ENCODE results near the gene IL13RA1. TPM values are rescaled to one million over a fixed set of nuclear protein-coding genes. Genes with fewer than 3 reads are reported as not detected.

IL13RA1 gene
- total and polyA plus RNA-seq, 5 experiments from 2014 or later = 0.06 to 1.3 (median 0.50) TPM; not detected in 1

- DNase-seq (no peak), ATAC-seq (no peak)
- no peaks in the 10 kb centered on the region for H3K36me3 Mint-ChIP-seq
- H3K9me3 Mint-ChIP-seq = no peaks in the 10 kb centered on the region
- no peaks in the 10 kb centered on the region for H3K4me1 Mint-ChIP-seq
- H3K27ac Mint-ChIP-seq = no peak overlapping the region
- H3K27me3 Mint-ChIP-seq = peaks cover 0 to 6% (median 0%) of the 10 kb centered on the region in 5 donors
- POLR2A ChIA-PET = no interaction called here
- H3K4me3 Mint-ChIP-seq = no peak overlapping the region
Measured at GRCh38 chrX:118761939-118762707, 34.7 kb downstream of the IL13RA1 start.

- POLR2A ChIA-PET = no interaction called here
- Mint-ChIP-seq H3K27ac (no peak overlapping the region), H3K27me3 (peaks cover 0 to 5% (median 0%) of the 10 kb centered on the region in 5 donors), H3K4me3 (no peak overlapping the region), H3K36me3 (no peaks in the 10 kb centered on the region), H3K4me1 (no peaks in the 10 kb centered on the region), H3K9me3 (no peaks in the 10 kb centered on the region)
- DNase-seq (no peak), ATAC-seq (no peak)
Measured at GRCh38 chrX:118763489-118763888, 36.1 kb downstream of the IL13RA1 start.

- no peak overlapping the region for H3K27ac Mint-ChIP-seq
- no peak for DNase-seq
- POLR2A ChIA-PET = no interaction called here
- H3K36me3 Mint-ChIP-seq = no peaks in the 10 kb centered on the region
- H3K4me1 Mint-ChIP-seq = no peaks in the 10 kb centered on the region
- H3K4me3 Mint-ChIP-seq = no peak overlapping the region
- no peaks in the 10 kb centered on the region for H3K9me3 Mint-ChIP-seq
- ATAC-seq = no peak
- peaks cover 0 to 5% (median 0%) of the 10 kb centered on the region in 5 donors for H3K27me3 Mint-ChIP-seq
Measured at GRCh38 chrX:118764122-118764521, 36.7 kb downstream of the IL13RA1 start.

GRCh38 chrX:118770133-118770760, 42.8 kb downstream of the IL13RA1 start:
- no peak for ATAC-seq
- Mint-ChIP-seq H3K36me3 (no peaks in the 10 kb centered on the region), H3K27ac (no peak overlapping the region), H3K9me3 (no peaks in the 10 kb centered on the region), H3K4me3 (no peak overlapping the region), H3K27me3 (peaks cover 0 to 23% (median 4%) of the 10 kb centered on the region in 5 donors), H3K4me1 (no peaks in the 10 kb centered on the region)
- no peak for DNase-seq
- POLR2A ChIA-PET = no interaction called here

- Mint-ChIP-seq H3K4me3 (no peak overlapping the region), H3K27ac (no peak overlapping the region), H3K4me1 (no peaks in the 10 kb centered on the region), H3K9me3 (no peaks in the 10 kb centered on the region), H3K27me3 (peaks cover 2 to 33% (median 9%) of the 10 kb centered on the region in 5 donors), H3K36me3 (no peaks in the 10 kb centered on the region)
- DNase-seq (no peak), ATAC-seq (no peak)
- POLR2A ChIA-PET = no interaction called here
Measured at GRCh38 chrX:118772051-118772450, 44.6 kb downstream of the IL13RA1 start.

GRCh38 chrX:118773782-118774181, 46.4 kb downstream of the IL13RA1 start:
- Mint-ChIP-seq H3K4me1 (no peaks in the 10 kb centered on the region), H3K9me3 (no peaks in the 10 kb centered on the region), H3K4me3 (no peak overlapping the region), H3K27ac (no peak overlapping the region), H3K36me3 (no peaks in the 10 kb centered on the region), H3K27me3 (peaks cover 2 to 33% (median 9%) of the 10 kb centered on the region in 5 donors)
- POLR2A ChIA-PET = no interaction called here
- DNase-seq = no peak
- no peak for ATAC-seq

- Mint-ChIP-seq H3K27ac (no peak overlapping the region), H3K27me3 (peaks cover 2 to 16% (median 6%) of the 10 kb centered on the region in 5 donors), H3K4me3 (no peak overlapping the region), H3K4me1 (no peaks in the 10 kb centered on the region), H3K36me3 (no peaks in the 10 kb centered on the region), H3K9me3 (no peaks in the 10 kb centered on the region)
- no peak for ATAC-seq
- DNase-seq = no peak
- POLR2A ChIA-PET = no interaction called here
Measured at GRCh38 chrX:118779581-118779980, 52.2 kb downstream of the IL13RA1 start.

- H3K36me3 Mint-ChIP-seq = no peaks in the 10 kb centered on the region
- peaks cover 0 to 8% (median 4%) of the 10 kb centered on the region in 5 donors for H3K27me3 Mint-ChIP-seq
- ATAC-seq = no peak
- no peaks in the 10 kb centered on the region for H3K9me3 Mint-ChIP-seq
- POLR2A ChIA-PET = no interaction called here
- H3K4me1 Mint-ChIP-seq = no peaks in the 10 kb centered on the region
- H3K27ac Mint-ChIP-seq = no peak overlapping the region
- H3K4me3 Mint-ChIP-seq = no peak overlapping the region
- no peak for DNase-seq
Measured at GRCh38 chrX:118780509-118780908, 53.1 kb downstream of the IL13RA1 start.

- POLR2A ChIA-PET = no interaction called here
- H3K4me1 Mint-ChIP-seq = no peaks in the 10 kb centered on the region
- no peaks in the 10 kb centered on the region for H3K9me3 Mint-ChIP-seq
- ATAC-seq (no peak), DNase-seq (no peak)
- peaks cover 0 to 4% (median 2%) of the 10 kb centered on the region in 5 donors for H3K27me3 Mint-ChIP-seq
- no peaks in the 10 kb centered on the region for H3K36me3 Mint-ChIP-seq
- no peak overlapping the region for H3K4me3 Mint-ChIP-seq
- no peak overlapping the region for H3K27ac Mint-ChIP-seq
Measured at GRCh38 chrX:118780911-118781310, 53.5 kb downstream of the IL13RA1 start.

- POLR2A ChIA-PET = no interaction called here
- ATAC-seq (no peak), DNase-seq (no peak)
- Mint-ChIP-seq H3K4me1 (no peaks in the 10 kb centered on the region), H3K36me3 (peaks cover 0 to 1% (median 0%) of the 10 kb centered on the region in 3 donors), H3K27me3 (peaks cover 0 to 4% (median 4%) of the 10 kb centered on the region in 5 donors), H3K27ac (no peak overlapping the region), H3K4me3 (no peak overlapping the region), H3K9me3 (no peaks in the 10 kb centered on the region)
Measured at GRCh38 chrX:118795528-118796280, 68.3 kb downstream of the IL13RA1 start.

- no peak overlapping the region for H3K27ac Mint-ChIP-seq
- H3K36me3 Mint-ChIP-seq = no peaks in the 10 kb centered on the region
- no peaks in the 10 kb centered on the region for H3K9me3 Mint-ChIP-seq
- H3K4me3 Mint-ChIP-seq = no peak overlapping the region
- no peaks in the 10 kb centered on the region for H3K4me1 Mint-ChIP-seq
- ATAC-seq (no peak), DNase-seq (no peak)
- POLR2A ChIA-PET = no interaction called here
- no peaks in the 10 kb centered on the region for H3K27me3 Mint-ChIP-seq
Measured at GRCh38 chrX:118802857-118803256, 75.5 kb downstream of the IL13RA1 start.

- H3K27me3 Mint-ChIP-seq = no peaks in the 10 kb centered on the region
- no peak overlapping the region for H3K27ac Mint-ChIP-seq
- no peaks in the 10 kb centered on the region for H3K4me1 Mint-ChIP-seq
- H3K4me3 Mint-ChIP-seq = no peak overlapping the region
- H3K9me3 Mint-ChIP-seq = no peaks in the 10 kb centered on the region
- POLR2A ChIA-PET = no interaction called here
- ATAC-seq (peak; percentile 35 to 52), DNase-seq (peak in 9 of 10 donors; percentile 5 to 37 (median 14))
- no peaks in the 10 kb centered on the region for H3K36me3 Mint-ChIP-seq
Measured at GRCh38 chrX:118807151-118808017, 80.0 kb downstream of the IL13RA1 start.

Measured in naive thymus-derived CD8-positive, alpha-beta T cell (primary cell).